Calu3 (cell line): Measurements from ENCODE around the gene CHRNB1. TPM values are rescaled to one million over a fixed set of nuclear protein-coding genes. Genes with fewer than 3 reads are reported as not detected.

Experiments
- BruUV-seq: library from RNA; stranded (reverse); fragments of 400-500 nt; replicated peaks from 2 replicates; lab custom pipeline; 2021; lab: Mats Ljungman, UMichigan
- CTCF ChIA-PET: fragments of 300-600 bp; sonication (Branson Sonifier 250); formaldehyde crosslinking; loops from one replicate; lab custom pipeline; 2022; ENCODE audit warnings: antibody characterized with exemption; lab: Charles Lee
- DNase-seq: peaks from one replicate; pipeline ENCODE4 v3.0.0; 2022
- H3K27ac Mint-ChIP-seq: one replicate; pipeline ENCODE4 v1.8.0; 2022; ENCODE audit warnings: mixed read lengths; ENCODE audit not compliant: unreplicated experiment
- H3K27me3 Mint-ChIP-seq: one replicate; pipeline ENCODE4 v1.8.0; 2022; ENCODE audit warnings: mixed read lengths; ENCODE audit not compliant: unreplicated experiment
- H3K36me3 Mint-ChIP-seq: one replicate; pipeline ENCODE4 v1.8.0; 2022; ENCODE audit warnings: mild to moderate bottlenecking, moderate library complexity, mixed read lengths; ENCODE audit not compliant: insufficient read depth, unreplicated experiment
- H3K4me1 Mint-ChIP-seq: one replicate; pipeline ENCODE4 v1.8.0; 2022; ENCODE audit warnings: mild to moderate bottlenecking, low read depth, mixed read lengths; ENCODE audit not compliant: unreplicated experiment
- H3K4me3 Mint-ChIP-seq: one replicate; pipeline ENCODE4 v1.8.0; 2022; ENCODE audit warnings: mild to moderate bottlenecking, low read depth, moderate library complexity, mixed read lengths; ENCODE audit not compliant: unreplicated experiment
- H3K9me3 Mint-ChIP-seq: one replicate; pipeline ENCODE4 v1.8.0; 2022; ENCODE audit warnings: low read depth, mixed read lengths; ENCODE audit not compliant: unreplicated experiment
- CTCF ChIP-seq: fragments of 200-600 bp; IDR thresholded peaks from one replicate; pipeline ENCODE4 v1.8.0; 2022; ENCODE audit warnings: antibody characterized with exemption; ENCODE audit not compliant: unreplicated experiment
- intact Hi-C: fragments of 100-400 bp; cut with micrococcal nuclease; formaldehyde crosslinking; loops from one replicate; pipeline ENCODE4 v1.10.0; 2022; ENCODE audit not compliant: unreplicated experiment
- total RNA-seq: library from RNA; stranded (reverse); gene quantifications from 2 replicates; pipeline ENCODE4 v1.2.3, GENCODE V29; 2022

The CHRNB1 gene
- total RNA-seq, 1 experiment from 2014 or later = 2.4 TPM

- no peak overlapping the region for H3K4me3 Mint-ChIP-seq
- no peak overlapping the region for H3K27ac Mint-ChIP-seq
- TF ChIP-seq CTCF = no peak
- intact Hi-C loops = no loop called here
- H3K27me3 Mint-ChIP-seq = no peaks in the 10 kb centered on the region
- H3K36me3 Mint-ChIP-seq = peaks cover 22% of the 10 kb centered on the region
- H3K4me1 Mint-ChIP-seq = no peaks in the 10 kb centered on the region
- DNase-seq = no peak
- H3K9me3 Mint-ChIP-seq = no peaks in the 10 kb centered on the region
- CTCF ChIA-PET = interaction anchor here (0.6 kb wide), 1 partner anchor 919 kb away, joined by 6 read pairs; no protein-coding TSS in a partner anchor
- no TSS peak for BruUV-seq
Observed at GRCh38 chr17:7464081-7464480, 19.2 kb downstream of the CHRNB1 start.

- TF ChIP-seq CTCF = no peak
- CTCF ChIA-PET = interaction anchor here (0.7 kb wide), 1 partner anchor 167 kb away, joined by 3 read pairs; no protein-coding TSS in a partner anchor
- intact Hi-C loops = no loop called here
Observed at GRCh38 chr17:7465597-7466275, 20.9 kb downstream of the CHRNB1 start.

GRCh38 chr17:7466318-7466638, 21.4 kb downstream of the CHRNB1 start:
- Mint-ChIP-seq H3K4me1 (no peaks in the 10 kb centered on the region), H3K27ac (no peak overlapping the region), H3K9me3 (no peaks in the 10 kb centered on the region), H3K4me3 (no peak overlapping the region), H3K27me3 (no peaks in the 10 kb centered on the region), H3K36me3 (peaks cover 18% of the 10 kb centered on the region)
- BruUV-seq = no TSS peak
- DNase-seq = no peak
- intact Hi-C loops = no loop called here
- CTCF ChIA-PET = no interaction called here
- no peak for TF ChIP-seq CTCF

More at GRCh38 chr17:7465597-7466275, 20.9 kb downstream of the CHRNB1 start:
- no peak for DNase-seq
- no TSS peak for BruUV-seq
- Mint-ChIP-seq H3K27ac (no peak overlapping the region), H3K27me3 (no peaks in the 10 kb centered on the region), H3K4me3 (no peak overlapping the region), H3K36me3 (peaks cover 22% of the 10 kb centered on the region), H3K9me3 (no peaks in the 10 kb centered on the region), H3K4me1 (no peaks in the 10 kb centered on the region)

GRCh38 chr17:7466639-7467341, 21.9 kb downstream of the CHRNB1 start:
- no TSS peak for BruUV-seq
- no peaks in the 10 kb centered on the region for H3K9me3 Mint-ChIP-seq
- H3K4me3 Mint-ChIP-seq = no peak overlapping the region
- DNase-seq = no peak
- intact Hi-C loops = no loop called here
- peaks cover 15% of the 10 kb centered on the region for H3K36me3 Mint-ChIP-seq
- CTCF ChIA-PET = no interaction called here
- no peaks in the 10 kb centered on the region for H3K27me3 Mint-ChIP-seq
- no peak overlapping the region for H3K27ac Mint-ChIP-seq
- H3K4me1 Mint-ChIP-seq = no peaks in the 10 kb centered on the region
- TF ChIP-seq CTCF = no peak
